Stimulated activated CD8-positive, alpha-beta memory T cell treated with anti-CD3 and anti-CD28 coated beads, Interleukin-7, amount 100 ng/mL, for 24 hours (primary cell): Measurements from ENCODE around the gene LRCH2.
"Not testable (repeated sequence)": the region's sequence is repeated elsewhere in the genome, so short reads cannot be mapped to it uniquely, and the experiment has no call there.

ENCODE experiments used
- DNase-seq: peaks from one replicate; pipeline ENCODE4 v3.0.0-alpha.2; 2020; ENCODE audit warnings: low read depth

LRCH2 gene

DNA sequence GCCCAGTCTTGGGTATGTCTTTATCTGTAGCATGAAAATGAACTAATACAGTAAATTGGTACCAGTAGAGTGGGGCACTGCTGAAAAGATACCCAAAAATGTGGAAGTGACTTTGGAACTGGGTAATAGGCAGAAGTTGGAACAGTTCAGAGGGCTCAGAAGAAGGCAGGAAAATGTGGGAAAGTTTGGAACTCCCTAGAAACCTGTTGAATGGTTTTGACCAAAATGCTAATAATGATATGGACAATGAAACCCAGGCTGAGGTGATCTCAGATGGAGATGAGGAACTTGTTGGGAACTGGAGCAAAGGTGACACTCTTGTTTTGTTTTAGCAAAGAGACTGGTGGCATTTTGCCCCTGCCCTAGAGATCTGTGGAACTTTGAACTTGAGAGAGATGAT lies 24.3 kb downstream of the LRCH2 start:
- not testable (repeated sequence) for DNase-seq

DNA sequence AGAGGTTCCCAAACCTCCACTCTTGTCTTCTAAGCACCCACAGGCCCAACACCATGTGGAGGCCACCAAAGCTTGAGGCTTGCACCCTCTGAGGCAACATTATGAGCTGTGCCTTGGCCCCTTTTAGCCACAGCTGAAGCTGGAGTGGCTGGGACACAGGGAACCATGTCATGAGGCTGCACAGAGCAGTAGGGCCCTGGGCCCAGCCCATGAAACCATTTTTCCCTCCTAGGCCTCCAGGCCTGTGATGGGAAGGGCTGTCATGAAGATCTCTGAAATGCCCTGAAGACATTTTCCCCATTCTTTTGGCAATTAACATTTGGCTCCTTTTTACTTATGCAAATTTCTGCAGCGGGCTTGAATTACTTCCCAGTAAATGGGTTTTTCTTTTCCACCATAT lies 29.9 kb downstream of the LRCH2 start:
- no peak for DNase-seq

- DNase-seq, result no peak
These were observed 41.6 kb downstream of the LRCH2 start for GRCh38 chrX:115192244-115192700.

GRCh38 chrX:115191490-115192243 lies 42.2 kb downstream of the LRCH2 start:
- DNase-seq, result no peak

DNA sequence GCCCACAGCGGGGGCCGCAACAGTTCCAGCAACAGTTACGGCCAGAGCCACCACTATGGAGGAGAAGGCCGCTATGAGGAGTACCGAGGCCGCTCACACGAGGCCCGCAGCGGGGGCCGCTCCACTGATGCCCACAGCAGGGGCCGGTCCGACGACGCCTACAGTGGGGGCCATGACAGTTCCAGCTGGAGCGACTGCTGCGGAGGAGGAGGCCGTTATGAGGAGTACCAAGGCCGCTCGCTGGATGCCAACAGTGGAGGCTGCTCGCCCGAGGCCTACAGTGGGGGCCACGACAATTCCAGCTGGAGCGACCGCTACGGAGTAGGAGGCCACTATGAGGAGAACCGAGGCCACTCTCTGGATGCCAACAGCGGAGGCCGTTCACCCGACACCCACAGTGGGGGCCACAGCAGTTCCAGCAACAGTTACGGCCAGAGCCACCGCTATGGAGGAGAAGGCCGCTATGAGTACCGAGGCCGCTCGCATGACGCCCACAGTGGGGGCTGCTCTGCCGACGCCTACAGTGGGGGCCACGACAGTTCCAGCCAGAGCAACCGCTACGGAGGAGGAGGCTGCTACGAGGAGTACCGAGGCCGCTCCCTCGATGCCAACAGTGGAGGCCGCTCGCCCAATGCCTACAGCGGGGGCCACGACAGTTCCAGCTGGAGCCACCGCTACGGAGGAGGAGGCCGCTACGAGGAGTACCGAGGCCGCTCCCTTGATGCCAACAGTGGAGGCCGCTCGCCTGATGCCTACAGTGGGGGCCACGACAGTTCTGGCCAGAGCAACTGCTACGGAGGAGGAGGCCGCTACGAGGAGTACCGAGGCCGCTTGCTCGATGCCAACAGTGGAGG lies 43.0 kb downstream of the LRCH2 start:
- DNase-seq, result no peak

GRCh38 chrX:115189646-115190635 lies 44.0 kb downstream of the LRCH2 start:
- no peak for DNase-seq

GRCh38 chrX:115189110-115189509 lies 44.8 kb downstream of the LRCH2 start, which contains the start of gene RBMXL3:
Gene RBMXL3, plus strand, starts transcription at chrX:115189410. Its CDS starts 32 bp downstream, at chrX:115189442.
- no peak for DNase-seq

GRCh38 chrX:115183980-115184379 lies 49.9 kb downstream of the LRCH2 start:
- DNase-seq, result no peak

DNA sequence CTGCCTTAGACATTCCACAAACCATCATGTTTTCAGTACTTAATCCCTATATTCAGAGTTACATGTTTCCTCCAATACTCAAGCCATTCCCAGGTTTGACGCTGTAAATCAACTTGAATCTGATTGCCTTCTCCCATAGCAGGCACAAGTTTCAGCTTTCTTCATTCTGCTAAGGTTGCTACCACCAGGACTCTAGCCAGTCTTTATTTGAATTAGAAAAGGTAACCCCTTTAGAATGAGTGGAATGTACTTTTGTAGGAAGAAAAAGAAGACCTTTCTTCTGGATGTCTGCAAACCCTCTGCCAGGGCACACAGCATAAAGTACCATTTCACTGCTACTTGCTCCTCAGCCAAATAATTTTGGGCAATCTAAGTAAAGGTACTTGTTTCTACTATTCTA lies 55.4 kb downstream of the LRCH2 start:
- no peak for DNase-seq

DNA sequence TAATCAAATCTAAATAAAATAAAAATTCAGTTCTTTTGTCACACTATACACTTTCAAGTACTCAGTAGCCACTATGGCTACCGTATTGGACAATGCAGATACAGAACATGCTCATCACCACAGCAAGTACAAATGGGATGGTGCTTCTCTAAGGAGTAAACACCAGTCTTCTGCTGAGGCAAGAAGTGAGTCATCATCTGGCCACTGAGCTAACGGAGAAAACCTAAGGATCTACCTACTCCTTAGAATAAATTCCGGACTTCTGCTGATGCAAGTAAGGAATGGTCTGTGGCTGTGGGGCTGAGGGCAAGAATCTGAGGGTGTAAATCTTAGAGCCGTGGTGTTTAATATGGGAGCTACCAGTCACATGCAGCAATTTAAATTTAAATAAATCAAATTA lies 56.0 kb downstream of the LRCH2 start:
- no peak for DNase-seq

GRCh38 chrX:115174548-115174947 lies 59.3 kb downstream of the LRCH2 start:
- no peak for DNase-seq

DNA sequence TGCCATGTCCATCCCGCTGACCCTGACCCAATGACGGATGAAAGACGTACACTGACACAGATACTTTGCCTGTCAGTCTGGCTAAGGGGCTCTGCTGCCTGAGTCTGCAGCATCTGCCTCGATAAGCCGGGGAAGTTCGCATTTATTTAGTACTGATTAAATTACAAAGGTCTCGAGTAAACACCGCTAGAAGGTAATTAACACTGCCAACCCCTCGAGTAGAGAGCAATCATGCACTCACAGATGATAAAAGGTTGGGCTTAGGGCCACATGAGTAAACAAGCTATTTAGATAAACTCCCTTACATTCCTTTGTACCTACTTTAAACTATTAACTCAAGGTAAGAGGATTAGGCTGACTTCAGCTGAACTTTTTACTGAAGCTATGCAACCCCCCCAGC lies 60.7 kb downstream of the LRCH2 start:
- no peak for DNase-seq

DNA sequence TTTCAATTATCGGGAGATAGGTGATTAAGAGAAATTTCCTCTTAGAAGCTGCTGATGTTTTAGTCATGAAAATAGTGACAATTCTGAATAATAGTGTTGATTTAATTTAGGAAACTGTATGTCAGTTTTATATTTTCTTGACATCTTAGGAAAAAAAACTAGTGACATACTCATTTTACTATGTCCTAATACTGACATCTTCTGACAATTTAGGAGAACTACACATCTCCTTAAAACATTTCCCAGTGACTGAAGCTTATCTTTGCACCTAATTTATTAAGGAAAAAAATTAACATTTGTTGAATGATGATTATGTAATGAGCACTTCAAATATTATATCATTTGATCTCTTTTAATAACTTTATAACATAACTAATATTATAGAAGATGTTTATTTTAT lies 86.7 kb downstream of the LRCH2 start:
- no peak for DNase-seq

GRCh38 chrX:115142057-115142456 lies 91.8 kb downstream of the LRCH2 start:
- no peak for DNase-seq

GRCh38 chrX:115138040-115138439 lies 95.9 kb downstream of the LRCH2 start:
- DNase-seq, result no peak

GRCh38 chrX:115134382-115134781 lies 99.5 kb downstream of the LRCH2 start:
- DNase-seq, result no peak

GRCh38 chrX:115112411-115112810 lies 121.5 kb downstream of the LRCH2 start:
- no peak for DNase-seq

GRCh38 chrX:115098897-115099296 lies 135.0 kb downstream of the LRCH2 start:
- no peak for DNase-seq

DNA sequence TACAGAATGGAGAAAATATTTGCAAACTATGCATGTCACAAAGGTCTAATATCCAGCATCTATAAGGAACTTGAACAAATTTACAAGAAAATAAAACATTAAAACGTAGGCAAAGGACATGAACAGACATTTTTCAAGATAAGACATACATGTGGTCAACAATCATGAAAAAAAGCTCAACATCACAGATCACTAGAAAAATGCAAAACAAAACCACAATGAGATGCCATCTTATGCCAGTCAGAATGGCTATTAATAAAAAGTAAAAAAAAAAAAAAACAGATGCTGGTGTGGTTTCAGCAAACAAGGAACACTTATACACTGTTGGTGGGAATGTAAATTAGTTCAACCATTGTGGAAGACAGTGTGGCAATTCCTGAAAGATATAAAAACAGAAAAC lies 140.7 kb downstream of the LRCH2 start:
- no peak for DNase-seq

- no peak for DNase-seq
These were observed 144.5 kb downstream of the LRCH2 start for GRCh38 chrX:115089419-115089818.

DNA sequence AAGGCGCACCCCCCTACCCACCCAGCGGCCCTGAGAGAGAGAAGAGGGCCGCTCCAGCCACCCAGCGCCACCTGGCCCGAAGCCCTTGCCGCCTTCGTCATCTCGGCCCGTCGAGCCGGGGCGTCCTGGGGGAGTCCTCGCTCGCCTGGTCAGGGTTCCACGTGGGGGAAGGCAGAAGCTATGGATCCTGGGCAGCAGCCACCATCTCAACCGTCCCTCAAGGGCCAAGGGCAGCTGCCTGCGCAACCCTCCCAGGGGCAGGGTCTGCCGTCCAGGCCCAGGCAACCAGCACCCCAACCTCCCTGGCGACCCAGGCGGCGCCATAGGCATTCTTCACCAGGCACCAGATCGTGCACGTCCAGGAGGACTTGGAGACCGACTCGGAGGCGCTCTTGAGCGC lies 165.0 kb downstream of the LRCH2 start:
- DNase-seq, result no peak

DNA sequence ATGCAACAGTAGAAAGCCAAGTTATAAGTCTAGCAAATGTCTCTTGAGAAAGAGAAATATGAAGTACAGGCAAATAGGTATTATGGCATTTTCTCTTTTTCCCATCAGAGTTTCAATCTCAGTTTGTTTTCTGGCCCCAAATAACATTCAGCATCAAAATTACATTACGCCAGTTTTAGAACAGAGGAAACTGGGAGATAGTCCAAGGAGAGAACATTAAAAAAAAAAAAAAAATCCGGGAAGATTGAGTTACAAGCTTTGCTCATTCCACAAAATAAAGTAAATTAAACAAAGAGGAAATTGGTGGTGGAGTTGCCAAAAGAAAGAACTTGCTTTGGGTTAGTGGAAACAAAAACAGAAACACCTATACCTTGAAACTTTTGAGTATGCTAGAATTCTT lies 166.1 kb downstream of the LRCH2 start:
- no peak for DNase-seq
